Fibroblast of pulmonary artery (primary cell): ENCODE data around the gene CACNB1.
A peak's percentile ranks its signal among the peaks of the same experiment; 100 is the strongest.

Experiments
- DNase-seq: peaks from one replicate; pipeline ENCODE4 v3.0.0-alpha.2; 2010; ENCODE audit warnings: low read depth
- H3K4me3 ChIP-seq: replicated peaks from 2 replicates; pipeline ENCODE4 v1.5.1; 2011; ENCODE audit warnings: low read depth, mild to moderate bottlenecking, control low read depth, low read length, moderate library complexity
- CTCF ChIP-seq: IDR thresholded peaks from 2 replicates; pipeline ENCODE4 v1.5.1; 2011; ENCODE audit warnings: mild to moderate bottlenecking, control low read depth, low read length, inconsistent platforms; ENCODE audit errors: missing control alignments

Gene CACNB1

GRCh38 chr17:39210093-39210434 lies 12.6 kb upstream of the CACNB1 start:
- no peak for TF ChIP-seq CTCF
- no peak for DNase-seq
- H3K4me3 ChIP-seq: peak overlapping the region; percentile 35

GRCh38 chr17:39209317-39210092 lies 12.0 kb upstream of the CACNB1 start:
- H3K4me3 ChIP-seq: peak overlapping the region; percentile 35
- peak; percentile 47 for DNase-seq
- no peak for TF ChIP-seq CTCF

- no peak for DNase-seq
- H3K4me3 ChIP-seq: no peak overlapping the region
- TF ChIP-seq CTCF: no peak
Observed at GRCh38 chr17:39208893-39209292, 11.4 kb upstream of the CACNB1 start.

- no peak for DNase-seq
- no peak overlapping the region for H3K4me3 ChIP-seq
- TF ChIP-seq CTCF: no peak
Observed at GRCh38 chr17:39208136-39208535, 10.7 kb upstream of the CACNB1 start.

- no peak for TF ChIP-seq CTCF
- DNase-seq: no peak
- no peak overlapping the region for H3K4me3 ChIP-seq
Observed at GRCh38 chr17:39205112-39205526, 7.7 kb upstream of the CACNB1 start.

GRCh38 chr17:39204245-39204644 lies 6.8 kb upstream of the CACNB1 start:
- DNase-seq: no peak
- TF ChIP-seq CTCF: no peak
- no peak overlapping the region for H3K4me3 ChIP-seq

- no peak for TF ChIP-seq CTCF
- H3K4me3 ChIP-seq: peak overlapping the region; percentile 99
- DNase-seq: no peak
Observed at GRCh38 chr17:39200957-39201510, 3.6 kb upstream of the CACNB1 start.
